NK-92 (cell line): ENCODE measurements around the gene FOXP1.

Source experiments
- DNase-seq: peaks from one replicate; lab custom pipeline; 2025; ENCODE audit not compliant: unreplicated experiment; lab: John Stamatoyannopoulos, UW

FOXP1 gene

GRCh38 chr3:71225951-71226564 lies 357.5 kb downstream of the FOXP1 start:
- DNase-seq: no peak

DNA sequence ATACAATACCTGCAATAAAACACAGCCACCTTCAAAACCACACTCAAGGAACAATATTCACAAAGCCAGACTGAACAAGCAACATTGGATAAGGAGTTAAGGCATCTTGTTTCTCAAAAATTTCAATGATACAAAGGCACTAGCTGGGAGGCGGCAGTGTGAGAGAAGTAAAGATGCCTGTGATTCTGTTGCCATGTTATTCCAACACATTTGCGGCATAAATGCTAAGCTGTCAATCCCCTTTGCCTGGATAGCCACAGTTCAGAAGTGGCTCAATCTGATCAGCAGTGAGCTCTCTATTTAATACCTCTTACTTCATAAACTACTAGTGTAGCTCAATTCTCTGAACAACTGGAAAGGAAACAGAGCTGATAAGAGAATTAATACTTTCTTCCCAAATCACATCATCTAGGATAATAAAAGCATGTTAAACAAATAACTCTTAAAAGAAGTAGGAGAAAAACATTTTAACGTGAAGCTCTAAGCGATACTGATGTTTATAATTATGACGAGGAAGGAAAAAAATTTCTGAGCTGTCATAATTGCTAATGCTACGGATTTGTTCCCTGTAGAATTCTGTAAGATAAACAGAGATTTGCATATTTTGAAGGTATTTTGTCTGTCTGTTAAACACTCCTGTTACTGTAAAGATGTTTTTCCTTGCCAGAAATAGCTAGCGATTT lies 358.4 kb downstream of the FOXP1 start:
- no peak for DNase-seq

- DNase-seq: no peak
These were observed 363.5 kb downstream of the FOXP1 start for GRCh38 chr3:71219744-71220638.

DNA sequence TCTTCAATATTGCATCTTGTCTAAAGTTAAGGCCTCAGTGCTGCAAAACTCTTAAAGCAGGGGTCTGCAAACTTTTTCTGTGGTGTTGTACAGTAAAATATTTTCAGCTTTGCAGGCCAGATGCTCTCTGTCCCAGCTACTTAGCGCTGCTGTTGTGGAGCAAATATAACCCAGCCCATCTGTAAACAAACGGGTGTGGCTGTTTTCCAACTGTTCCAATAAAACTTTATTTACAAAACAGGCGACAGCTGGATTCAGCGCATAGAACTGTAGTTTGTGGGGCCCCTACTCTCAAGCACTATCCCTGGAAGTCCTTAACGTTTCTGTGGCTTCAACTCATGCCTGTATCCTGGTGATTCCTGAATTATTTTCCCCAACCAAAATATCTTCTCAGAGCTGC lies 365.0 kb downstream of the FOXP1 start:
- DNase-seq: no peak

- DNase-seq: no peak
These were observed 365.8 kb downstream of the FOXP1 start for GRCh38 chr3:71217640-71218222.

DNA sequence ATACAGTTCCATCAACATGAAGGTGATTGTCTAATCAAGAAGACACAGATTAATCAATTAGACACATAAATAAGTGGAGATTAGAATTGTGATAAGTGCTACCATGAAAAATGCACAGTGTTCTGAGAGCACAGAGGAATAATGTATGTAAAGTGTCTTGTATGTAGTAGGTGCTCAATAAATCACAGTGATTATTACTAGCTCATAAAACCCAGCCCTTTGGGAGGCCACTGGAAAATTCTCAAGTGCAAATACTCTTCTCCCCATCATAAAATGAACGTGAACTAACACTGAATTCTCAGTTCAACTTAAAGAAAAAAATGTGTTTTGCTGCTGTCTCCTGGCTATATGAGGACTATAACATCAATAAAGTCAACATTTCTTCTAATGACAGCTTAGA lies 368.2 kb downstream of the FOXP1 start:
- no peak for DNase-seq

- no peak for DNase-seq
These were observed 368.7 kb downstream of the FOXP1 start for GRCh38 chr3:71214797-71215196.

GRCh38 chr3:71214016-71214415 lies 369.5 kb downstream of the FOXP1 start:
- no peak for DNase-seq

GRCh38 chr3:71211083-71211482 lies 372.4 kb downstream of the FOXP1 start:
- DNase-seq: no peak

DNA sequence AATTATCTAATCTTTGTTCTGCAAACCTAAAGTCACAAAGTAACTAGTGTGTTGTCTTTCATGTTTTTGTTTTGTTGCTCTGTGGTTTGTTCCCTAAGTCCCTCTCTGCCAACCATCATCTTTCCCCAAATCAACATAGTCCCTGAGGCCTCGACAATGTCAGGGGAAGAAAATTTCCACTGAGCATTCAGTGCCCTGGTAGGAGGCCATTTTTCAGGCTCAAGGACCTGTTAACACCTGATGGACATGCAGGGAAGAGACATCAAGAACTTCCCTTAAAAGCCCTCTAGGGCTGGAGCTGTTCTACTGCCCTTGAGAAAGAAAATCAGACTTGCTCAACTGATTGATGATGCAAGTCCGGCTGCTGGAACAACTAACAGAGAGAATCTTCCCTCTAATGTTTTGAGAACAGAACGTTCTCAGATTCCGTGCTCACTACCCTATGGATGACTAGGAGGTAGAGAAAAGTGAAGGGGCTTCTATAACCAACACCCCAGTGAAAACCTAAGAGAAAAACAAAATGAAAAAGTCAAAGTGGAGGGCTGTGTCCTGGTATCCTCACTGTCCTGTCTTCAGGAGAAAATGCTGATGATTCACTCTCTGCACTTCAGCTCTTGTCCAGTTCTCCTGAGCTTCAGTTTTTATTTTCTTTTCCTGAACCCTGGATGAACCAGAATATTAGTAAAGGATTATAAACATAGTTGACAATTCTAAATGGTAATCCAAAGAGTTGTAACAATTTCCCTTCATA lies 373.1 kb downstream of the FOXP1 start:
- no peak for DNase-seq

DNA sequence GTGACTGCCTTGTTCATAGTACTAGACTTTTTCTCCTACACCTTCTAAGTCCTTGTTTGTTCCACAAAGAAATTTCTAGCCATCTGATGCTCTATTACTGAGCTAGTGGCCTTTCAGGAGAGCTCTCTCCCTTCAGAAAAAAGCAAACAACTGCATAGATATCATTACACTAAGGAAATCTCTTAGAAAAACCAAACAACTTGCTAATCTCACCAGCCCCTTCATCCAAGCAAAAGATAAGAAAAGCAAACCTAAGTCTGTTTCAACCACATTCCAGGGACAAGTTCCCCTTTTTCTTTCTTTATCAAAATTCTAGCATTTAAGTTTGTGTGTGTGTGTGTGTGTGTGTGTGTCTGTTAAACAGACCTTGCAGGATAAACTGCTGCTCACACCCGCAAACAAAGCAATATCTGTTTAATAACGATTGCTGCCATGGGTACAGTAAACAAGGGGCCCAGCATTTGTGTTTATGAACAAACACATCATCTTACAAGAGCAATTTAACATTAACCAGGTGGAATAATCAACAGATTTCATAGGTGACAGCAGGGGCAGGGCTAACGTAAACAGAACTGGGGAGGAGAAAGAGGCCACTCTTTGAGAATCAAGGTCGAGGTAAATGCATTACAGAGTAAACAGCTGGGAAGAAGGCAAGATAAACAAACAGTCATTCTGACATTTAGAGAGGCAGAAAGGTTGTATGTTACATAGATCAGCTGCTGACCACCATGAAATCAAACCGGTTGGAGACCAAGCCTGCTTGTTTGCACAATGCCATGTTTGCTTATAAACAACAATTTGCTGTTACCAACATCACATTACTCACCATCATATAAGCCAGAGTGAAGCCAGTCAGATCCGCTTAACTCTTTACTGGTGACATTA lies 375.1 kb downstream of the FOXP1 start:
- DNase-seq: no peak

GRCh38 chr3:71207632-71208031 lies 375.9 kb downstream of the FOXP1 start:
- DNase-seq: no peak

DNA sequence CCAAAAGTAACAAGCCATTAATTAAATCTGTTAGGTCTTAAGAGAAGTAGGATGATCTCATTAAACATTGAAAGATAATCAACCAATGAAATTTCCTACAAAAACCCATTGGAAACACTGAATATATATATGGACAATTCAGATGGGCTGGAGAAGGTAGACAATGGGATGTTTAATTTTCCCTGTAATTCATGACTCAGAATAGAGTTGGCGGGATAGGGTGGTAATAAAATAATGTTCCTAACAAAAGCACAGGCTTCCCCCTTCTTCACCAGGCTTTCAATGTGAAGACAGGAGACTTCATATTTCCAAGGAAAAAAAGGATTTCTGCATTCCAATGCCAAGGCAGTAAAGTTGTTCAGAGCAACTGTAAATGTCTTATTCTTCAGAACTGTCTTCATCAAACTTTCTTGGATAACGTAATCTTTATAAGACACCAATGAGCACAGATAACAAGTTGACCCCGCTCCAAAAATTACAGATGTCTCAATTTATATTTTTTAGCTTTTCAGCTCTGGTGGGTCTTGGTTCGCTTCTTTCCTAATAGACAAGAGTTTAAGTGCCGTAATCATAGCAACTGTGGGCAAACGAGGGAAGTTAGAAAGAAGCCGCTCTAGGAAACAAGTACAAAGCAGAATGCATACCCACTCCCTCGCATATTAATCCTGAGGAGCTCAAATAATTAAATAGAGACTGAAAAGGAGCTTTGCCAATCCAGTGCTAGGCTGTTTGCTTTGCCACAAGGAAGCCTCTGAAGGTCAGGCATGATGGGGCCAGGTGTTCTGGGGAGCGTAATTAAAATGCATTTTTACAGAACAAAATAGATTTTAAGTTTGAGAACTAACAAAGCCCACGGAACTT lies 377.0 kb downstream of the FOXP1 start:
- no peak for DNase-seq

GRCh38 chr3:71203727-71204488 lies 379.6 kb downstream of the FOXP1 start:
- no peak for DNase-seq

GRCh38 chr3:71202848-71203533 lies 380.5 kb downstream of the FOXP1 start:
- DNase-seq: no peak

DNA sequence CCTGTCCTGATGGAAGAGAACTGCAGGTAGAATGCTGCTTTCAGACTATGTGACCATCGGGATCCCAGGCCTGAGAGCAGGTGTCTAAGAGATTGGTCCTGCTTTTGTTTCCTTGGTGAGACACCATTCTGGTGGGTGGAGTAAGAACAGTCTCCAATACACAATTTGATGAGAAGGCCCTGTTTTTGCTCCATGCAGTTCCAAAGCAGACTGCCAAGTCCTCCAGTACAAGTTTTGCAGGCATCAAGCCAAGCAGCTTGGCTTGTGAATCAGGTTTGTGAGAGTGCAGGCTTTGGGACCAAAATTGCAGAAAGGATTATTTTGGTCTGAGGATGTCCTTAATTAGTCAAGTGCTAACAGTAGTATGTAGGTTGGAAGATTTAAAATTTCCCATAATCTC lies 381.6 kb downstream of the FOXP1 start:
- DNase-seq: no peak

GRCh38 chr3:71197841-71198565 lies 385.5 kb downstream of the FOXP1 start:
- no peak for DNase-seq
